ENCODE data around the gene SOS1.
"Not testable (repeated sequence)": the region's sequence is repeated elsewhere in the genome, so short reads cannot be mapped to it uniquely, and the experiment has no call there.

Gene SOS1

GRCh38 chr2:39099870-39100728 lies 20.8 kb downstream of the SOS1 start:
- DNase-seq (ENCODE audit: low read depth in 3 of 3): no peak

GRCh38 chr2:39099310-39099869 lies 21.5 kb downstream of the SOS1 start:
- no peak for DNase-seq (ENCODE audit: low read depth in 3 of 3)

- no peak for DNase-seq (ENCODE audit: low read depth in 3 of 3)
Measured at GRCh38 chr2:39095624-39096023, 25.2 kb downstream of the SOS1 start.

- no peak for DNase-seq (ENCODE audit: low read depth in 3 of 3)
Measured at GRCh38 chr2:39094717-39095363, 26.0 kb downstream of the SOS1 start.

- DNase-seq (ENCODE audit: low read depth in 3 of 3): no peak
Measured at GRCh38 chr2:39093218-39093898, 27.5 kb downstream of the SOS1 start.

GRCh38 chr2:39091543-39091942 lies 29.3 kb downstream of the SOS1 start:
- DNase-seq (ENCODE audit: low read depth in 3 of 3): no peak

- DNase-seq (ENCODE audit: low read depth in 3 of 3): no peak
Measured at GRCh38 chr2:39091063-39091462, 29.8 kb downstream of the SOS1 start.

GRCh38 chr2:39080152-39080551 lies 40.7 kb downstream of the SOS1 start:
- no peak for DNase-seq (ENCODE audit: low read depth in 3 of 3)

- DNase-seq (ENCODE audit: low read depth in 3 of 3): no peak
Measured at GRCh38 chr2:39069890-39070465, 50.9 kb downstream of the SOS1 start.

- DNase-seq (ENCODE audit: low read depth in 3 of 3): no peak
Measured at GRCh38 chr2:39069136-39069515, 51.7 kb downstream of the SOS1 start.

GRCh38 chr2:39068299-39069135 lies 52.3 kb downstream of the SOS1 start:
- DNase-seq (ENCODE audit: low read depth in 3 of 3): no peak

- DNase-seq (ENCODE audit: low read depth in 3 of 3): no peak
Measured at GRCh38 chr2:39065616-39066015, 55.2 kb downstream of the SOS1 start.

- DNase-seq (ENCODE audit: low read depth in 3 of 3): no peak
Measured at GRCh38 chr2:39062320-39062719, 58.5 kb downstream of the SOS1 start.

- no peak for DNase-seq (ENCODE audit: low read depth in 3 of 3)
Measured at GRCh38 chr2:39061280-39061679, 59.6 kb downstream of the SOS1 start.

- no peak for DNase-seq (ENCODE audit: low read depth in 3 of 3)
Measured at GRCh38 chr2:39059366-39059952, 61.4 kb downstream of the SOS1 start.

- no peak for DNase-seq (ENCODE audit: low read depth in 3 of 3)
Measured at GRCh38 chr2:39058101-39058500, 62.8 kb downstream of the SOS1 start.

- not testable (repeated sequence) for DNase-seq (ENCODE audit: low read depth in 3 of 3)
Measured at GRCh38 chr2:39052665-39053064, 68.2 kb downstream of the SOS1 start.

- DNase-seq (ENCODE audit: low read depth in 3 of 3): no peak
Measured at GRCh38 chr2:39050109-39050508, 70.7 kb downstream of the SOS1 start.

- no peak for DNase-seq (ENCODE audit: low read depth in 3 of 3)
Measured at GRCh38 chr2:39039072-39039471, 81.8 kb downstream of the SOS1 start.

GRCh38 chr2:39033980-39034379 lies 86.9 kb downstream of the SOS1 start:
- no peak for DNase-seq (ENCODE audit: low read depth in 3 of 3)

GRCh38 chr2:39027421-39027820 lies 93.4 kb downstream of the SOS1 start:
- DNase-seq (ENCODE audit: low read depth in 3 of 3): no peak

Data from stimulated activated CD4-positive, alpha-beta T cell treated with anti-CD3 and anti-CD28 coated beads, TNF-alpha, amount 100 ng/mL, for 48 hours (primary cell).